GM12874 (cell line): ENCODE results near the gene GABBR2.

Experiments used
- CTCF ChIP-seq: IDR thresholded peaks from 2 replicates; pipeline ENCODE4 v1.5.1; 2011; ENCODE audit warnings: low read depth, mild to moderate bottlenecking, control low read depth, low read length, moderate library complexity; ENCODE audit not compliant: insufficient read depth

GABBR2 gene

GRCh38 chr9:98361645-98362044 is 347.1 kb downstream of the GABBR2 start:
- no peak for TF ChIP-seq CTCF

GRCh38 chr9:98360176-98360708 is 348.5 kb downstream of the GABBR2 start:
- TF ChIP-seq CTCF: no peak

GRCh38 chr9:98359569-98359968 is 349.2 kb downstream of the GABBR2 start:
- TF ChIP-seq CTCF: no peak

GRCh38 chr9:98357921-98358535 is 350.7 kb downstream of the GABBR2 start:
- no peak for TF ChIP-seq CTCF

GRCh38 chr9:98356953-98357690 is 351.6 kb downstream of the GABBR2 start:
- TF ChIP-seq CTCF: no peak

- TF ChIP-seq CTCF: no peak
These were observed 352.4 kb downstream of the GABBR2 start for GRCh38 chr9:98356326-98356725.

GRCh38 chr9:98351370-98351769 is 357.4 kb downstream of the GABBR2 start:
- TF ChIP-seq CTCF: no peak
